ENCODE data around the gene COL4A2.

COL4A2 gene

GRCh38 chr13:110413676-110414040, 106.6 kb downstream of the COL4A2 start:
- no peak overlapping the region for H2AFZ ChIP-seq (ENCODE audit: low read length)
- no peak overlapping the region for H3K4me2 ChIP-seq (ENCODE audit: low read depth, low read length)
- no peak overlapping the region for H3K9ac ChIP-seq (ENCODE audit: low read length)
- no peak overlapping the region for H3K4me3 ChIP-seq (ENCODE audit: low read length)
- H3K4me1 ChIP-seq (ENCODE audit: low read length): peaks cover 11% of the 10 kb centered on the region
- no peaks in the 10 kb centered on the region for H4K20me1 ChIP-seq (ENCODE audit: insufficient read depth, low read length)
- no peak overlapping the region for H3K27ac ChIP-seq (ENCODE audit: low read length)
- no peak for TF ChIP-seq EZH2 (optimal IDR thresholded peaks at IDR 0.05; ENCODE audit: low read depth, low read length)
- no peak for TF ChIP-seq EZH2phosphoT487 (IDR thresholded peaks at IDR 0.05; ENCODE audit: low read length)
- TF ChIP-seq, protein P1, sequence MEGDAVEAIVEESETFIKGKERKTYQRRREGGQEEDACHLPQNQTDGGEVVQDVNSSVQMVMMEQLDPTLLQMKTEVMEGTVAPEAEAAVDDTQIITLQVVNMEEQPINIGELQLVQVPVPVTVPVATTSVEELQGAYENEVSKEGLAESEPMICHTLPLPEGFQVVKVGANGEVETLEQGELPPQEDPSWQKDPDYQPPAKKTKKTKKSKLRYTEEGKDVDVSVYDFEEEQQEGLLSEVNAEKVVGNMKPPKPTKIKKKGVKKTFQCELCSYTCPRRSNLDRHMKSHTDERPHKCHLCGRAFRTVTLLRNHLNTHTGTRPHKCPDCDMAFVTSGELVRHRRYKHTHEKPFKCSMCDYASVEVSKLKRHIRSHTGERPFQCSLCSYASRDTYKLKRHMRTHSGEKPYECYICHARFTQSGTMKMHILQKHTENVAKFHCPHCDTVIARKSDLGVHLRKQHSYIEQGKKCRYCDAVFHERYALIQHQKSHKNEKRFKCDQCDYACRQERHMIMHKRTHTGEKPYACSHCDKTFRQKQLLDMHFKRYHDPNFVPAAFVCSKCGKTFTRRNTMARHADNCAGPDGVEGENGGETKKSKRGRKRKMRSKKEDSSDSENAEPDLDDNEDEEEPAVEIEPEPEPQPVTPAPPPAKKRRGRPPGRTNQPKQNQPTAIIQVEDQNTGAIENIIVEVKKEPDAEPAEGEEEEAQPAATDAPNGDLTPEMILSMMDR (IDR thresholded peaks at IDR 0.05; ENCODE audit: low read length): no peak
- no peaks in the 10 kb centered on the region for H3K27me3 ChIP-seq (replicated peaks; ENCODE audit: insufficient read depth, low read length)
- no peaks in the 10 kb centered on the region for H3K9me2 ChIP-seq (replicated peaks; ENCODE audit: insufficient read depth, low read length)
- no peaks in the 10 kb centered on the region for H3F3A ChIP-seq (ENCODE audit: insufficient read depth, low read length)
- no peaks in the 10 kb centered on the region for H3K9me3 ChIP-seq (replicated peaks; ENCODE audit: insufficient read depth, low read length)
- H3K79me2 ChIP-seq (ENCODE audit: low read length): no peaks in the 10 kb centered on the region
- no peaks in the 10 kb centered on the region for H3K36me3 ChIP-seq (replicated peaks; ENCODE audit: insufficient read depth, low read length)
- no peak for DNase-seq

GRCh38 chr13:110414283-110414682, 107.2 kb downstream of the COL4A2 start:
- Histone ChIP-seq H3K9ac (ENCODE audit: low read length) (no peak overlapping the region), H3F3A (ENCODE audit: insufficient read depth, low read length) (no peaks in the 10 kb centered on the region), H3K27me3 (replicated peaks; ENCODE audit: insufficient read depth, low read length) (no peaks in the 10 kb centered on the region), H3K79me2 (ENCODE audit: low read length) (no peaks in the 10 kb centered on the region), H3K9me3 (replicated peaks; ENCODE audit: insufficient read depth, low read length) (no peaks in the 10 kb centered on the region), H2AFZ (ENCODE audit: low read length) (no peak overlapping the region), H3K4me2 (ENCODE audit: low read depth, low read length) (no peak overlapping the region), H3K27ac (ENCODE audit: low read length) (no peak overlapping the region), H3K9me2 (replicated peaks; ENCODE audit: insufficient read depth, low read length) (no peaks in the 10 kb centered on the region), H4K20me1 (ENCODE audit: insufficient read depth, low read length) (no peaks in the 10 kb centered on the region), H3K4me1 (ENCODE audit: low read length) (peaks cover 11% of the 10 kb centered on the region), H3K36me3 (replicated peaks; ENCODE audit: insufficient read depth, low read length) (no peaks in the 10 kb centered on the region), H3K4me3 (ENCODE audit: low read length) (no peak overlapping the region)
- no peak for TF ChIP-seq EZH2phosphoT487 (IDR thresholded peaks at IDR 0.05; ENCODE audit: low read length)
- TF ChIP-seq, protein P1 (IDR thresholded peaks at IDR 0.05; ENCODE audit: low read length): no peak
- TF ChIP-seq EZH2 (optimal IDR thresholded peaks at IDR 0.05; ENCODE audit: low read depth, low read length): no peak
- DNase-seq: no peak

DNA sequence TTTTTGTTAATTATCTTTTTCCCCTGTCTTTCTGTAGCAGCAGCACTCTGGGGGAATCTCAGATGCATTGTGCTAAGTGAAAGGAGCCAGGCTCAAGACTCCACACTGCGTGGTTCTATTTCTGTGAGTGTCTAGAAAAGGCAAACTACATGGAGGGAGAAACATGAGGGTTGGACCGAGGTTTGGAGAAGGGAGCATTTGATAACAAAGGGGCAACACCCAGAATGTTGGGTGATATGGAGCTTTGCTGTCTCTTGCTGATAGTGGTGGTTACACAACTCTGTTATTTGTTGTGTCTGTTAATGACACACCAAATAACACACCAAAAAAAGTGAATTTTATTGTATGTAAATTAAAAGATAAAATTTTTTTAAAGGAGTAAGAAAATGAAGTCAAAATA, 107.8 kb downstream of the COL4A2 start:
- H3K27ac ChIP-seq (ENCODE audit: low read length): no peak overlapping the region
- peaks cover 11% of the 10 kb centered on the region for H3K4me1 ChIP-seq (ENCODE audit: low read length)
- no peak overlapping the region for H3K9ac ChIP-seq (ENCODE audit: low read length)
- no peaks in the 10 kb centered on the region for H3K9me3 ChIP-seq (replicated peaks; ENCODE audit: insufficient read depth, low read length)
- no peaks in the 10 kb centered on the region for H3K27me3 ChIP-seq (replicated peaks; ENCODE audit: insufficient read depth, low read length)
- H4K20me1 ChIP-seq (ENCODE audit: insufficient read depth, low read length): no peaks in the 10 kb centered on the region
- H3K4me3 ChIP-seq (ENCODE audit: low read length): no peak overlapping the region
- no peaks in the 10 kb centered on the region for H3K79me2 ChIP-seq (ENCODE audit: low read length)
- H3K4me2 ChIP-seq (ENCODE audit: low read depth, low read length): no peak overlapping the region
- H2AFZ ChIP-seq (ENCODE audit: low read length): no peak overlapping the region
- DNase-seq: no peak
- H3F3A ChIP-seq (ENCODE audit: insufficient read depth, low read length): no peaks in the 10 kb centered on the region
- TF ChIP-seq, protein P1 (IDR thresholded peaks at IDR 0.05; ENCODE audit: low read length): no peak
- TF ChIP-seq EZH2 (optimal IDR thresholded peaks at IDR 0.05; ENCODE audit: low read depth, low read length): no peak
- no peak for TF ChIP-seq EZH2phosphoT487 (IDR thresholded peaks at IDR 0.05; ENCODE audit: low read length)
- no peaks in the 10 kb centered on the region for H3K9me2 ChIP-seq (replicated peaks; ENCODE audit: insufficient read depth, low read length)
- no peaks in the 10 kb centered on the region for H3K36me3 ChIP-seq (replicated peaks; ENCODE audit: insufficient read depth, low read length)

Measured in MM.1S (cell line).